GM23248 (cell line): ENCODE results near the gene SLC6A9.

ENCODE experiments used
- EZH2 ChIP-seq: fragments of 200-600 bp; sonication (generic); IDR thresholded peaks from 2 replicates; pipeline ENCODE4 v1.6.1; 2018; ENCODE audit warnings: antibody characterized with exemption, mild to moderate bottlenecking; ENCODE audit not compliant: insufficient read depth, poor library complexity, severe bottlenecking
- EZH2phosphoT487 ChIP-seq: fragments of 200-600 bp; sonication (generic); IDR thresholded peaks from 2 replicates; pipeline ENCODE4 v1.6.1; 2018; ENCODE audit warnings: antibody characterized with exemption, moderate library complexity, mild to moderate bottlenecking, low read depth; ENCODE audit not compliant: insufficient read depth

DNA sequence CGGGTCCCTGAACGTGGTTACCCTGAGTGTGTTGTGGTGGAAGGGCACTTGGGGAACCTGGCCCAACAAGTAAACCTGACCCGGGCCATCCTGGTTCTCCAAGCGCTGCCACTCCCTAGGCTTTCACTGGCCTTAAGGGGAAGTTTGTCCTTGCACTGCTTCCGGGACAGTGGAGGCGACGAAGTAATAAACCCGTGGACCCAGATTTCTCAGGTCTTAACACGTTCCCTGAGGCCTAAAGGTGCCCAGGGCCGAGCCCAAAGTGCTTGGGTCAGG lies 40.1 kb downstream of the SLC6A9 start:
- TF ChIP-seq EZH2 = no peak
- TF ChIP-seq EZH2phosphoT487 = no peak
